NCI-H2107 treated with DMSO at 0.1 percent for 48 hours (cell line): ENCODE data around the gene LSS.
"Not testable (repeated sequence)": the region's sequence is repeated elsewhere in the genome, so short reads cannot be mapped to it uniquely, and the experiment has no call there.

Source experiments
- DNase-seq: peaks from one replicate; lab custom pipeline; 2025; ENCODE audit not compliant: unreplicated experiment; lab: John Stamatoyannopoulos, UW

The LSS gene

DNA sequence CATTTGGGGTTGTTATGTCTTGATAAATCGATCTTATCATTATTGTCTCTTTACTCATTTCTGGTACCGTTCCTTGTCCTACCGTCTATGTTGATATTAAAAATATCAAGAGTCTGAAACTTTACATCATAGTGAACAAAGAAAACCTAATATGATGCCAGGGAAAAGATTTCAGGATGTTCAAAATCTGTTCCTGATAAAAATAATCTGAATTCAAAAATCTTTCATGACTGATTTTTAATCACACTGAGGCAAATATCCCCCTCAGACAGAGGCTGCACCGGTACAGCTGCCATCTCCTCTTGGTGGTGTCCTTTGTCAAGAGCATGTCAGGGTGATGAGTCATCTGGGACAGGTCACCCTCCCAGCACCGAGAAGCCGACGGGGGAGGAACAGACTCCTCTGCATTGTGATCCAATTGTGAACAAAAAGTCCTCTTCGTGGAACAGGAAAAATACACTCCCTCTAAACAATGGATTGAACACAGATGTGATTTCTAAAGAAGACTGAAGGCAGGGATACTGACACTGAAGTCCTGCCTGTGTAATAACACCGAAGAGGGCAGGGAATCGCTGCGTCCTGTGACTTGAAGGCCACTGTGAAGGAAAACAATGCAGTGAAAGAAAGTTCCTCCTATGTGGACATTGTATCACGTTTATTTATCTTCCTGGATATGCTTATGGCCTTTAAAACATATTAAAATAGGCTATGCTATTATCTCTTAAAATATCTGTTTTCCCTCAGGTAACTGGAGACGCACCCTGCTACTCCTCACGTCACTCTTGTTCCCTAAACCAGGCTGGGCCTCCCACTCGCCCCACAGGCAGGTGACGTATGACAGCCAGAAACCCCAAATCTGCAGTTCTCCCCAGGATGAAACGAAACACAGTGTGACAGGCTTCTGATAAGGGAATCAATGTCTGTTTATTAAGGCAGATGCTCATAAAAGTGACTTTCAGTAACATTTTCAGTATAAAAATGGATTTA is 40.1 kb downstream of the LSS start:
- peak; percentile 44 for DNase-seq

GRCh38 chr21:46187814-46188213 is 40.8 kb downstream of the LSS start:
- DNase-seq, result no peak

DNA sequence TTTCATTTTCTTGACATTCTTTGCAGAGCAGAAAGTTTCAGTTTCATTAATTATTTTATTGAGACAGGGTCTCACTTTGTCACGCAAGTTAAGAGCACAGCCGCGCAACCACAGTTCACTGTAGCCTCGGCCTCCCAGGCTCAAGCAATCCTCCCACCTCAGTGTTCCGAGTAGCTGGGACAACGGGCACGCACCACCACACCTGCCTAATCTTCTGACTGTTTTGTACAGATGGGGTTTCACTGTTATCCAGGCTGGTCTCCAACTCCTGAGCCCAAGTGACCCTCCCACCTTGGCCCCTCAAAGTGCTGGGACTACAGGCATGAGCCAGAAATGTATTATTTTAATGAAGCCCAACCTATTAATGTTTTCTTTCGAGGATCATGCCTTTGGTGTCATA is 41.3 kb downstream of the LSS start:
- DNase-seq, result no peak

GRCh38 chr21:46185716-46186115 is 42.9 kb downstream of the LSS start:
- DNase-seq, result no peak

DNA sequence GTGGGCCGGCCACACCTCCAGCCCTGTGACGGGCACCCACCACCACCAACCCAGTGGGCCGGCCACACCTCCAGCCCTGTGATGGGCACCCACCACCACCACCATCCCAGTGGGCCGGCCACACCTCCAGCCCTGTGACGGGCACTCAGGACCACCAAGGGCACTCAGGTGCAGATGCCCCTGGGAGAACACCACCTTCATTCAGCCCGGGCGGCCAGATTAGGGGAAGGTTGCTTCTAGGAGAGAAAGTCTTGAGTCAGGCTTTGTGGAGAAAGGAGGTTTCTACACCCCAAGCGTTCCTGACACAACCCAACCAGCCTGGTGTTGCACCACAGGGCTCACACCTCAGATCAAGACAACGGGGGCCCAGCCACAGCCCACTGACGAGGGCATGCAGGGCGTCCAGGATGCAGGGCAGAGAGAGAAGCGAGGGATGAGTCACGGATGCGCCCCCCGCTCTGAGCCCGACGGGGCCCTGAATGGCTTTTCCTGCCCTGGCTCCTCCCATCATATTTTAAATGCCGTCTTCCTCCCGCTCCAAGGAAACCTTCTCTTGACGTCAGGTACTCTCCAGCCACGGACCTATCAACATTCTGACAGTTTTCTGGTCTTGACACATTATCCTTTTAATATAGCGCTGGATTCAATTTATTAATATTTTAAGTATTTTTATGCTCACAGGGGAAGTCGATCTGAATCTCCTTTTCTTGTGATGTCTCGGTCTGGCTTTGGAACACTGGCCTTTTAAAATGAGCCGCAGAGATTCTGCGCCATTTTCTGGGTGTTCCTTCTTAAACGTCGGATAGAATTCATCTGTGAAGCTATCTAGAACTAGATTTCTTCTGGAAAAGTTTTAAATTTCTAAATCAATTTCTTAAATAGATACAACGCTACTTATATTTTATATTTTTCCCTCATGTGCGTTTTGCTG is 43.7 kb downstream of the LSS start:
- DNase-seq, result no peak

GRCh38 chr21:46183910-46184624 is 44.5 kb downstream of the LSS start, which contains the start of gene SPATC1L:
SPATC1L (minus strand) TSS chr21:46184459; CDS start chr21:46182816, 1,643 bp downstream.
- no peak for DNase-seq

GRCh38 chr21:46183337-46183909 is 45.2 kb downstream of the LSS start:
- DNase-seq, result not testable (repeated sequence)

DNA sequence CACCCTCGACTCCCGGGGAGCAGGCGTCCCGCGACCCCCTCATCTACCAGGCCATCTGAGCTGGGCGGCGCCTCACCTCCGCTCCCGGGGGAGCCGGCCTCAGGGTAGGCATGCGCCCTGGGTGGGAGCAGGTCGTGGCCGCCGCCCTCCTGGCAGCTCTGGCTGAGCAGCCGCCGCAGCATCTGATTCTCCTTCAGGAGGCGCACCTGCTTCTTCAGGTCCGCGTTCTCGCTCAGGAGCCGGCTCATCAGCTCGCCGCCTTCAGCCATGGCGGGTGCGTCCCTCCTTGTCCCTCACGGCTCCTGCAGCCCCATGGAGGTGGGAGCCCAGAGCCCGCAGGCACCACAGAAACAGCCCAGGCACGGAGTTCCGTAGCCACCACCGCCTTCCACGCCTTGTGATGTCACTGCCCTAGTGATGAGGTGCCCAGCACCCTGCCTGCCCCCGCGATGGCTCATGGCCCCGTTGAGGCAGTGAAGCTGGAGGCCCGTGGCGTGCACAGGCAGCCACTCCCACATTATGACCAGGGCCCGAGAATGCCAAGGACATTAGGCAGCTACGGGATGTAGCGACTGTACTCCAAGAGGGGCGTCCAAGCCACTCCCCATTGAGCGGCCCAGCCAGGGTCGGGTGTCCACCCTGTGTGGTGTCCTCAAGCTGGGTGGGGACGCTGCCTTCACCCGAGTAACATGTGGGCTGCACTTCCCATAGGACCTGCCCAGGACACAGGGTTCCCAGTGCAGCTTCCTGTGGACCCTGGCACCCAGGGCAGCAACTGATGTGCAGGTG is 45.8 kb downstream of the LSS start:
- no peak for DNase-seq

DNA sequence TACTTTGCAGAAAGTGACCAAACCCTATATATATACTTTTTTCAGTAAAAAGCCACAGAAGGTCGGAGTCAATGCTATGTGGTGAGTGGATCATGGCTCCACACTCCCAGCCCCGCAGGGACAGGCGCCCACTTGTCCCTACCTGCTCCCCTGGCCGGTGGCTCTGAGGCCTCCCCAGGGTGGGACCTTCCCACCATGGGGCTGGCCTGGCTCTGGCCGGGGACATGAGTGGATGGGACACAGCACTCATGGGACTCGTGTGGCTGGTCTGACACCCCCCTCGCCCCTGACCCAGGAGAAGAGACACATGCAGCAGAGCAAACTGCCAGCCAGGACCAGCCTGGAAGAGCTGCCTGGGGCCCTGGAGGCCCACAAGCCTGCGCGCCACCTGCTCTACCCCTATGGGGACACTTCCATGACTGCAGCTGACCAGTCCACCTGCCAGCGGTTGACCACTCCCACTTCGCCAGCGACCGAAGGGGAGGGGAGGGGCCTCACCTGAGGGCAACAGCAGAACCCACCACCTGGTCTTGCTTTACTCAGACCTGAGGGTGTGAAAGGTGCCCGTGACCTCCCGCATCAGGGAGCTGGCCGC is 46.5 kb downstream of the LSS start:
- DNase-seq, result no peak

DNA sequence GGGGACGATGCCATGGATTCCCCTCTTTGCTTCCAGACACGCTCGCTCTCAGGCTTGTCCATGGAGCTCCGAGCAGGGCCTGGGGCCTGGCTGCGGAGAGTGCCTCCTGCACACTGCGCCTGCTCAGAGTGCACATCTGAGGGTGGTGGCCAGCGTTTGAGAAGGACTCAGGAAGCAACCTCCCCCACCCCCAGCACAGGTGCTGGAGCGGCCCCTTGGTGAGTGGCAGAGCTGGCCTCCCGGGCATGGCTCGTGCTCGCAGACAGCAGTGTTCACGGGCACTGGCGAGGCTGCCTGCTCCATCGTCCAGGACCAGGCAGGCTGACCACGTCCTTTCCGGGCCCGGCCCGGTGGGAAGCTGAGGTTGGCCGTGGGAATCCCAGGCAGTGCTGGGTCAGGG is 47.1 kb downstream of the LSS start:
- no peak for DNase-seq

DNA sequence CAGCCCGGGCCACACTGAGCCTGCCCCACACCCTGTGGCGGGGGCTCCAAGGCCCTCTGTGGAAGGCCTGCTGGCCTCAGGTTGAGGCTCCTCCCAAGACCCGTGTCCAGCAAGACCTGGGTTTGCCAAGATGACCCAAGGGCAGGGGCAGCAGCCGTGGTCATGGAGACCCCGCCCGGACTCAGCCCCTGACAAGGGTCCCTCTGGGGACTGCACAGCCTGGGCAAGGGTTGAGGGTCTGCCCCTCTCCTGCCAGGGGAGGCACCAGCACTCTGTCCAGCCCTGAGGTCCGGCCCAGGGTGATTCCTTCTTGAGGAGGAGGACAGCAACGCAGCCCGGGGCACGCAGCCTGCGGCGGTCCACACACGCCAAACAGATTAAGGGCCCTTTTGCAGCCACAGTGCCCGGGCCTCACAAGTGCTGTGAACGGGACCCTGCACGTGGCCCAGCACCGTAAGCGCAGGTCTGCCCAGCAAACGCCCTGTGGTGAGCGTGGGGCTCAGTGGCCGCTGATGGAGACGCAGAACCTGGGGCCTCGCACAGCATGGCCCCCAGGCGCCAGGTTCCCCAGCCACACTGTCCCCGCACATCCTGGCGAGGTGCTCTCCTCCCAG is 47.7 kb downstream of the LSS start:
- DNase-seq, result no peak

GRCh38 chr21:46180079-46180722 is 48.4 kb downstream of the LSS start:
- DNase-seq, result no peak

DNA sequence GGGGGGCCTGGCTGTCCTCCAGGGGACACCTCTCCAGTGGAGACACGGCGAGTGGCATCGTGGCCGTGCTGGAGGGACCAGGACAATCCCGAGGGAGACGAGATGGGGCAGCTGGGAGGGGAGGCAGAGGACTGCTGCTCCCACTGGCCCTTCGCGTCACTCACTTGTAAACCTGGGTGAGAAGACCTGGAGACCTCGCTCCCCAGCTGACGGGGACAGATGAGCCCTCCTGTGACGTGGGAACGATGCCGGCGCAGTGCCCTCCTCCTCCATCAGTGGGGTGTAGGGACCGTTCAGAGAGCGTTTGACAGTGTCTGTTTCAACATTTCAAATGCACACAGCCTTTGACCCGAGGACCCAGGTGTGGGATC is 48.9 kb downstream of the LSS start:
- no peak for DNase-seq

DNA sequence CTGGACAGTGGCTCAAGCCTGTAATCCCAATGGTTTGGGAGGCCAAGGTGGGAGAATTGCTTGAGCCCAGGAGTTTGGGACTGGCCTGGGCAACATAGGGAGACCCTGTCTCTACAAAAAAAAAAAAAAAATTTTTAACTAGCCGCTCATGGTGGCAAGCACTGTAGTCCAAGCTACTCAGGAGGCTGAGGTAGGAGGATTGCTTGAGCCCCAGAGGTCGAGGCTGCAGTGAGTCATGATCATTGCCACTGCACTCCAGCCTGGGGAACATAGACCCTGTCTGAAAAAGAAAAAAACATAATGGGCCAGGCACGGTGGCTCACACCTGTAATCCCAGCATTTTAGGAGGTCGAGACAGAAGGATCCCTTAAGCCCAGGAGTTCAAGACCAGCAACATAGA is 49.6 kb downstream of the LSS start:
- no peak for DNase-seq

GRCh38 chr21:46176443-46177129 is 52.0 kb downstream of the LSS start:
- not testable (repeated sequence) for DNase-seq

- no peak for DNase-seq
Observed at GRCh38 chr21:46173573-46173972, 55.0 kb downstream of the LSS start.

DNA sequence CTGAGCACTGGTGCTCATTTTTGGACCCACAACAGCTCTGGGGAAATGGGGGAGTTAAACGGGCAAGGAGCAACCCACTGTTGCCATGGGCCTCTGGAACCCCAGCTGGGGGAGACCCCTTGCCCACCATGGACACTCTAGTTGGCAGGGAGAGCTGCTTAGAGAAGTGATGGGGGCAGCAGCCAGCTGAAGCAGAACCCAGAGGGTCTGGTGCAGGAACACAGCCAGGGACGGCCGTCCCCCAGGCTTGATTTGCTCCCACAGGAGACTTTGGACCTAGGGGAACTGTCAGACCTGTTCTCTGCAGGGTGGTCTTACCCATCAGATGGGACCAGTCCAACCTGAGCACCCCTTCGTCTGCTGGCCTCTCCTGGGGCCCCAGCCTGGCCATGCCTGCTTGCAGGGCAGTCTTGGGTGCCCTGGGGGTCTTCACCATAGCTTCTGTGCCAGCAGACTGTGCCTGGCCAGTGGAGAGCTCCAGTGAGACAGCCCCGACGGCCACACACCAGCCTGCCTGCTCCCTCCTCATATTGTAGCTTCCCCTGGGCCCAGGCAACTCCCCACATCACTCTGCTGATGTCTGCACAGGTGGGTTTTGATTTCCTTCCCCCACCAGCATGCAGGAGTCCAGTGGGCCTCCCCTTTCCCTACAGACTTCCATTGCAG is 55.6 kb downstream of the LSS start:
- DNase-seq, result no peak
